K562 (cell line): Measurements from ENCODE around the gene CSF3.

Source experiments
- MAFG ChIP-seq: fragments of 450-650 bp; conservative IDR thresholded peaks from 2 replicates; pipeline ENCODE4 v1.6.1; 2016; ENCODE audit warnings: missing genetic modification characterization, missing compliant biosample characterization
- ZNF174 ChIP-seq: fragments of 250-450 bp; sonication (Bioruptor Pico); IDR thresholded peaks from 2 replicates; pipeline ENCODE4 v1.4.0; 2020; ENCODE audit warnings: mild to moderate bottlenecking

GRCh38 chr17:40022497-40022896 lies 7.3 kb downstream of the CSF3 start:
- no peak for TF ChIP-seq ZNF174
- TF ChIP-seq MAFG = no peak
